GM18867 (cell line): ENCODE data around the gene VAMP5.
"Not testable (repeated sequence)": the region's sequence is repeated elsewhere in the genome, so short reads cannot be mapped to it uniquely, and the experiment has no call there.

Experiments used
- ATAC-seq: cut with Tn5 transposase; IDR thresholded peaks from one replicate; pipeline ENCODE4 v1.9.1; 2021; ENCODE audit warnings: mild to moderate bottlenecking, moderate library complexity; ENCODE audit not compliant: unreplicated experiment

Gene VAMP5

GRCh38 chr2:85600235-85600575, 16.0 kb downstream of the VAMP5 start:
- ATAC-seq: no peak

GRCh38 chr2:85600951-85601770, 16.9 kb downstream of the VAMP5 start:
- no peak for ATAC-seq

- peak; percentile 46 for ATAC-seq
Measured at GRCh38 chr2:85601771-85602475, 17.7 kb downstream of the VAMP5 start.

- peak; percentile 94 for ATAC-seq
Measured at GRCh38 chr2:85602476-85603234, 18.4 kb downstream of the VAMP5 start, which contains the start of gene TMEM150A. TMEM150A (minus strand) TSS chr2:85602698; CDS start chr2:85601948, 750 bp downstream.

GRCh38 chr2:85604133-85604444, 19.9 kb downstream of the VAMP5 start:
- ATAC-seq: not testable (repeated sequence)

GRCh38 chr2:85604568-85605339, 20.5 kb downstream of the VAMP5 start:
- no peak for ATAC-seq

GRCh38 chr2:85605406-85606115, 21.3 kb downstream of the VAMP5 start:
- no peak for ATAC-seq

- no peak for ATAC-seq
Measured at GRCh38 chr2:85606116-85606455, 21.9 kb downstream of the VAMP5 start.

GRCh38 chr2:85607268-85608215, 23.3 kb downstream of the VAMP5 start:
- no peak for ATAC-seq

GRCh38 chr2:85611217-85611704, 27.0 kb downstream of the VAMP5 start:
- no peak for ATAC-seq

- ATAC-seq: peak; percentile 78
Measured at GRCh38 chr2:85611705-85612587, 27.7 kb downstream of the VAMP5 start, which contains the start of gene C2orf68. C2orf68 (minus strand) TSS chr2:85612066; CDS start chr2:85611984, 82 bp downstream.

- ATAC-seq: no peak
Measured at GRCh38 chr2:85613717-85614515, 29.7 kb downstream of the VAMP5 start.

GRCh38 chr2:85614757-85615156, 30.5 kb downstream of the VAMP5 start:
- ATAC-seq: not testable (repeated sequence)

GRCh38 chr2:85615413-85615728, 31.1 kb downstream of the VAMP5 start:
- no peak for ATAC-seq

GRCh38 chr2:85617723-85618122, 33.5 kb downstream of the VAMP5 start:
- not testable (repeated sequence) for ATAC-seq

GRCh38 chr2:85619617-85620016, 35.4 kb downstream of the VAMP5 start:
- ATAC-seq: no peak

- ATAC-seq: no peak
Measured at GRCh38 chr2:85621338-85621737, 37.1 kb downstream of the VAMP5 start.
